ENCODE results near the gene AOX1. TPM values are rescaled to one million over a fixed set of nuclear protein-coding genes. Genes with fewer than 3 reads are reported as not detected.

Gene AOX1
- polyA plus RNA-seq, 1 of the 3 experiments (the other 2 are of a cell fraction), result 3.3 TPM

GRCh38 chr2:200586644-200586975 lies 796 bp downstream of the AOX1 start:
- no peak overlapping the region for H3K4me2 ChIP-seq
- no peak overlapping the region for H2AFZ ChIP-seq (ENCODE audit: low read depth)
- peaks cover 4% of the 10 kb centered on the region in 2 experiments for H3K36me3 ChIP-seq (replicated peaks in 1 of 2; ENCODE audit: control insufficient read depth in 1 of 2, insufficient read depth in 2 of 2, low read length in 1 of 2)
- no peak for TF ChIP-seq SIN3A (IDR thresholded peaks at IDR 0.05; ENCODE audit: borderline replicate concordance, low read depth, low read length)
- TF ChIP-seq JUND (IDR thresholded peaks at IDR 0.05), result no peak
- TF ChIP-seq REST (IDR thresholded peaks at IDR 0.05; ENCODE audit: low read depth, low read length), result no peak
- TF ChIP-seq PBX3 (IDR thresholded peaks at IDR 0.05), result no peak
- no peak for TF ChIP-seq MAX (IDR thresholded peaks at IDR 0.05; ENCODE audit: low read depth)
- TF ChIP-seq SMC3 (IDR thresholded peaks at IDR 0.05; ENCODE audit: low read depth, low read length), result no peak
- no peak for TF ChIP-seq FOXJ3 (CRISPR knock-in tag; IDR thresholded peaks at IDR 0.05)
- no peak overlapping the region for H3K9ac ChIP-seq
- no peaks in the 10 kb centered on the region for H3K9me2 ChIP-seq
- 67% methylated on average over 2 of the region's 9 CpGs for WGBS (ENCODE audit: low lambda C conversion rate)
- H3K9me3 ChIP-seq, result no peaks in the 10 kb centered on the region
- H3F3A ChIP-seq (replicated peaks; ENCODE audit: insufficient read depth), result no peaks in the 10 kb centered on the region
- ChIA-PET CTCF (interaction anchor here (1.0 to 2.1 kb wide), 5 partner anchors 10 to 115 kb away, joined by 3 to 6 read pairs (median 4); partner anchors contain the start of gene KCTD18), POLR2A (no interaction called here)
- H3K4me3 ChIP-seq (ENCODE audit: low read depth in 2 of 2, low read length in 1 of 2), result no peak overlapping the region
- no peak for DNase-seq
- H3K27me3 ChIP-seq (ENCODE audit: insufficient read depth), result no peaks in the 10 kb centered on the region
- H3K79me2 ChIP-seq (ENCODE audit: insufficient read depth), result no peaks in the 10 kb centered on the region
- H3K27ac ChIP-seq (ENCODE audit: low read depth in 2 of 2, low read length in 1 of 2), result no peak overlapping the region
- H4K20me1 ChIP-seq (ENCODE audit: insufficient read depth), result no peaks in the 10 kb centered on the region
- H3K4me1 ChIP-seq (ENCODE audit: control insufficient read depth in 1 of 2, insufficient read depth in 2 of 2, low read depth in 1 of 2, low read length in 1 of 2), result peaks cover 0 to 5% of the 10 kb centered on the region in 2 experiments; a peak in 1 of 4 replicates

GRCh38 chr2:200587007-200587616 lies 1.3 kb downstream of the AOX1 start:
- no peaks in the 10 kb centered on the region for H3K9me3 ChIP-seq
- WGBS (ENCODE audit: low lambda C conversion rate), result 91% methylated on average over 9 of the region's 9 CpGs
- no peak overlapping the region for H3K4me2 ChIP-seq
- DNase-seq, result no peak
- no peak overlapping the region for H3K4me3 ChIP-seq (ENCODE audit: low read depth in 2 of 2, low read length in 1 of 2)
- H3K9ac ChIP-seq, result no peak overlapping the region
- no peaks in the 10 kb centered on the region for H3K79me2 ChIP-seq (ENCODE audit: insufficient read depth)
- H3K9me2 ChIP-seq, result no peaks in the 10 kb centered on the region
- POLR2A ChIA-PET, result no interaction called here
- H3K36me3 ChIP-seq (replicated peaks in 1 of 2; ENCODE audit: control insufficient read depth in 1 of 2, insufficient read depth in 2 of 2, low read length in 1 of 2), result peaks cover 3 to 4% of the 10 kb centered on the region in 2 experiments
- H3K27ac ChIP-seq (ENCODE audit: low read depth in 2 of 2, low read length in 1 of 2), result no peak overlapping the region
- H3F3A ChIP-seq (replicated peaks; ENCODE audit: insufficient read depth), result no peaks in the 10 kb centered on the region
- no peaks in the 10 kb centered on the region for H4K20me1 ChIP-seq (ENCODE audit: insufficient read depth)
- no peak overlapping the region for H2AFZ ChIP-seq (ENCODE audit: low read depth)
- peaks cover 0 to 5% of the 10 kb centered on the region in 2 experiments; a peak in 1 of 4 replicates for H3K4me1 ChIP-seq (ENCODE audit: control insufficient read depth in 1 of 2, insufficient read depth in 2 of 2, low read depth in 1 of 2, low read length in 1 of 2)
- CTCF ChIA-PET, result interaction anchor here (1.1 to 2.1 kb wide), 3 partner anchors 9 to 78 kb away, joined by 3 to 6 read pairs (median 4); partner anchors contain the start of gene KCTD18
- no peaks in the 10 kb centered on the region for H3K27me3 ChIP-seq (ENCODE audit: insufficient read depth)
- TF ChIP-seq RAD21 (IDR thresholded peaks at IDR 0.05; ENCODE audit: low read length), result no peak
- TF ChIP-seq ZBTB33 (IDR thresholded peaks at IDR 0.05; ENCODE audit: borderline replicate concordance, low read depth), result no peak
- TF ChIP-seq USF2 (IDR thresholded peaks at IDR 0.05; ENCODE audit: borderline replicate concordance, low read depth, low read length), result no peak
- no peak for TF ChIP-seq USF1 (IDR thresholded peaks at IDR 0.05; ENCODE audit: borderline replicate concordance, low read depth)
- no peak for TF ChIP-seq EP300 (IDR thresholded peaks at IDR 0.05; ENCODE audit: borderline replicate concordance in 1 of 2, low read depth in 1 of 2, low read length in 1 of 2)
- TF ChIP-seq NFIC (IDR thresholded peaks at IDR 0.05; ENCODE audit: borderline replicate concordance), result no peak
- TF ChIP-seq RXRA (IDR thresholded peaks at IDR 0.05; ENCODE audit: borderline replicate concordance, low read depth), result no peak
- TF ChIP-seq TCF12 (IDR thresholded peaks at IDR 0.05), result no peak
- no peak for TF ChIP-seq MEF2A (IDR thresholded peaks at IDR 0.05; ENCODE audit: borderline replicate concordance, low read depth)
- TF ChIP-seq EZH2phosphoT487 (IDR thresholded peaks at IDR 0.05; ENCODE audit: borderline replicate concordance, low read depth), result no peak
